ENCODE results near the gene GREB1L.

The GREB1L gene

GRCh38 chr18:21484851-21485636, 243.0 kb downstream of the GREB1L start:
- DNase-seq (no peak), ATAC-seq (replicated peaks) (no peak)
- Mint-ChIP-seq H3K4me3 (no peak overlapping the region), H3K36me3 (ENCODE audit: insufficient read depth) (no peaks in the 10 kb centered on the region), H3K4me1 (ENCODE audit: low read depth in 2 of 2) (no peaks in the 10 kb centered on the region), H3K27me3 (peaks cover 22 to 47% of the 10 kb centered on the region in 2 donors), H3K9me3 (no peaks in the 10 kb centered on the region), H3K27ac (no peak overlapping the region)

GRCh38 chr18:21486905-21487437, 244.9 kb downstream of the GREB1L start:
- ATAC-seq (replicated peaks) (no peak), DNase-seq (no peak)
- Mint-ChIP-seq H3K4me3 (no peak overlapping the region), H3K4me1 (ENCODE audit: low read depth in 2 of 2) (no peaks in the 10 kb centered on the region), H3K9me3 (no peaks in the 10 kb centered on the region), H3K36me3 (ENCODE audit: insufficient read depth) (no peaks in the 10 kb centered on the region), H3K27me3 (peaks cover 10 to 30% of the 10 kb centered on the region in 2 donors), H3K27ac (no peak overlapping the region)

GRCh38 chr18:21489119-21489750, 247.2 kb downstream of the GREB1L start:
- H3K4me1 Mint-ChIP-seq (ENCODE audit: low read depth in 2 of 2), result no peaks in the 10 kb centered on the region
- H3K36me3 Mint-ChIP-seq (ENCODE audit: insufficient read depth), result no peaks in the 10 kb centered on the region
- H3K27me3 Mint-ChIP-seq, result peaks cover 5 to 14% of the 10 kb centered on the region in 2 donors
- no peaks in the 10 kb centered on the region for H3K9me3 Mint-ChIP-seq
- no peak overlapping the region for H3K27ac Mint-ChIP-seq
- H3K4me3 Mint-ChIP-seq, result no peak overlapping the region
- ATAC-seq (replicated peaks) (no peak), DNase-seq (peak in 2 of 3 experiments; percentile 3 to 4)

- Mint-ChIP-seq H3K4me3 (no peak overlapping the region), H3K36me3 (ENCODE audit: insufficient read depth) (no peaks in the 10 kb centered on the region), H3K27ac (no peak overlapping the region), H3K4me1 (ENCODE audit: low read depth in 2 of 2) (no peaks in the 10 kb centered on the region), H3K27me3 (peaks cover 5 to 14% of the 10 kb centered on the region in 2 donors), H3K9me3 (no peaks in the 10 kb centered on the region)
- DNase-seq (no peak), ATAC-seq (replicated peaks) (no peak)
Observed at GRCh38 chr18:21489919-21490495, 248.0 kb downstream of the GREB1L start.

GRCh38 chr18:21490748-21491147, 248.7 kb downstream of the GREB1L start:
- no peaks in the 10 kb centered on the region for H3K36me3 Mint-ChIP-seq (ENCODE audit: insufficient read depth)
- no peaks in the 10 kb centered on the region for H3K4me1 Mint-ChIP-seq (ENCODE audit: low read depth in 2 of 2)
- DNase-seq, result no peak
- H3K27me3 Mint-ChIP-seq, result peaks cover 5 to 6% of the 10 kb centered on the region in 2 donors
- no peak overlapping the region for H3K27ac Mint-ChIP-seq
- no peaks in the 10 kb centered on the region for H3K9me3 Mint-ChIP-seq
- no peak for ATAC-seq (replicated peaks)
- H3K4me3 Mint-ChIP-seq, result no peak overlapping the region

GRCh38 chr18:21496277-21496835, 254.3 kb downstream of the GREB1L start:
- DNase-seq, result no peak
- no peak overlapping the region for H3K27ac Mint-ChIP-seq
- H3K4me3 Mint-ChIP-seq, result no peak overlapping the region
- peaks cover 12 to 26% of the 10 kb centered on the region in 2 donors for H3K27me3 Mint-ChIP-seq
- H3K9me3 Mint-ChIP-seq, result no peaks in the 10 kb centered on the region
- no peaks in the 10 kb centered on the region for H3K4me1 Mint-ChIP-seq (ENCODE audit: low read depth in 2 of 2)
- H3K36me3 Mint-ChIP-seq (ENCODE audit: insufficient read depth), result no peaks in the 10 kb centered on the region
- no peak for ATAC-seq (replicated peaks)

GRCh38 chr18:21499997-21500396, 258.0 kb downstream of the GREB1L start:
- Mint-ChIP-seq H3K36me3 (ENCODE audit: insufficient read depth) (no peaks in the 10 kb centered on the region), H3K4me1 (ENCODE audit: low read depth in 2 of 2) (peaks cover 0 to 4% of the 10 kb centered on the region in 2 donors), H3K4me3 (no peak overlapping the region), H3K27ac (no peak overlapping the region), H3K9me3 (no peaks in the 10 kb centered on the region), H3K27me3 (peaks cover 12 to 26% of the 10 kb centered on the region in 2 donors)
- no peak for DNase-seq
- ATAC-seq (replicated peaks), result no peak

- ATAC-seq (replicated peaks) (no peak), DNase-seq (no peak)
- Mint-ChIP-seq H3K27me3 (peaks cover 12 to 18% of the 10 kb centered on the region in 2 donors), H3K27ac (no peak overlapping the region), H3K4me3 (no peak overlapping the region), H3K9me3 (no peaks in the 10 kb centered on the region), H3K36me3 (ENCODE audit: insufficient read depth) (no peaks in the 10 kb centered on the region), H3K4me1 (ENCODE audit: low read depth in 2 of 2) (peaks cover 0 to 4% of the 10 kb centered on the region in 2 donors)
Observed at GRCh38 chr18:21502661-21503060, 260.6 kb downstream of the GREB1L start.

- no peaks in the 10 kb centered on the region for H3K9me3 Mint-ChIP-seq
- H3K27me3 Mint-ChIP-seq, result no peaks in the 10 kb centered on the region
- H3K36me3 Mint-ChIP-seq (ENCODE audit: insufficient read depth), result no peaks in the 10 kb centered on the region
- no peak for ATAC-seq (replicated peaks)
- no peaks in the 10 kb centered on the region for H3K4me1 Mint-ChIP-seq (ENCODE audit: low read depth in 2 of 2)
- no peak for DNase-seq
- no peak overlapping the region for H3K27ac Mint-ChIP-seq
- H3K4me3 Mint-ChIP-seq, result no peak overlapping the region
Observed at GRCh38 chr18:21507913-21508701, 266.1 kb downstream of the GREB1L start.

GRCh38 chr18:21509062-21509461, 267.0 kb downstream of the GREB1L start:
- H3K4me3 Mint-ChIP-seq, result no peak overlapping the region
- H3K27me3 Mint-ChIP-seq, result no peaks in the 10 kb centered on the region
- no peaks in the 10 kb centered on the region for H3K4me1 Mint-ChIP-seq (ENCODE audit: low read depth in 2 of 2)
- ATAC-seq (replicated peaks) (no peak), DNase-seq (no peak)
- no peak overlapping the region for H3K27ac Mint-ChIP-seq
- H3K36me3 Mint-ChIP-seq (ENCODE audit: insufficient read depth), result no peaks in the 10 kb centered on the region
- no peaks in the 10 kb centered on the region for H3K9me3 Mint-ChIP-seq

- ATAC-seq (replicated peaks) (no peak), DNase-seq (no peak)
- Mint-ChIP-seq H3K9me3 (no peaks in the 10 kb centered on the region), H3K27me3 (no peaks in the 10 kb centered on the region), H3K4me3 (no peak overlapping the region), H3K4me1 (ENCODE audit: low read depth in 2 of 2) (no peaks in the 10 kb centered on the region), H3K27ac (no peak overlapping the region), H3K36me3 (ENCODE audit: insufficient read depth) (peaks cover 4% of the 10 kb centered on the region)
Observed at GRCh38 chr18:21513292-21513691, 271.3 kb downstream of the GREB1L start.

GRCh38 chr18:21513741-21514140, 271.7 kb downstream of the GREB1L start:
- no peak for ATAC-seq (replicated peaks)
- H3K27me3 Mint-ChIP-seq, result no peaks in the 10 kb centered on the region
- no peak overlapping the region for H3K27ac Mint-ChIP-seq
- no peaks in the 10 kb centered on the region for H3K4me1 Mint-ChIP-seq (ENCODE audit: low read depth in 2 of 2)
- no peak for DNase-seq
- H3K4me3 Mint-ChIP-seq, result no peak overlapping the region
- peaks cover 4% of the 10 kb centered on the region for H3K36me3 Mint-ChIP-seq (ENCODE audit: insufficient read depth)
- no peaks in the 10 kb centered on the region for H3K9me3 Mint-ChIP-seq

- Mint-ChIP-seq H3K4me1 (ENCODE audit: low read depth in 2 of 2) (no peaks in the 10 kb centered on the region), H3K4me3 (no peak overlapping the region), H3K27me3 (no peaks in the 10 kb centered on the region), H3K27ac (no peak overlapping the region), H3K9me3 (no peaks in the 10 kb centered on the region), H3K36me3 (ENCODE audit: insufficient read depth) (peaks cover 26% of the 10 kb centered on the region)
- ATAC-seq (replicated peaks) (no peak), DNase-seq (no peak)
Observed at GRCh38 chr18:21522530-21522929, 280.5 kb downstream of the GREB1L start.

All from effector memory CD8-positive, alpha-beta T cell (primary cell).